Measurements from ENCODE around the gene RNF207.

GRCh38 chr1:6202256-6202655 lies 3.7 kb upstream of the RNF207 start:
- TF ChIP-seq EZH2 (IDR thresholded peaks at IDR 0.05; ENCODE audit: borderline replicate concordance): no peak
- TF ChIP-seq, protein P1, sequence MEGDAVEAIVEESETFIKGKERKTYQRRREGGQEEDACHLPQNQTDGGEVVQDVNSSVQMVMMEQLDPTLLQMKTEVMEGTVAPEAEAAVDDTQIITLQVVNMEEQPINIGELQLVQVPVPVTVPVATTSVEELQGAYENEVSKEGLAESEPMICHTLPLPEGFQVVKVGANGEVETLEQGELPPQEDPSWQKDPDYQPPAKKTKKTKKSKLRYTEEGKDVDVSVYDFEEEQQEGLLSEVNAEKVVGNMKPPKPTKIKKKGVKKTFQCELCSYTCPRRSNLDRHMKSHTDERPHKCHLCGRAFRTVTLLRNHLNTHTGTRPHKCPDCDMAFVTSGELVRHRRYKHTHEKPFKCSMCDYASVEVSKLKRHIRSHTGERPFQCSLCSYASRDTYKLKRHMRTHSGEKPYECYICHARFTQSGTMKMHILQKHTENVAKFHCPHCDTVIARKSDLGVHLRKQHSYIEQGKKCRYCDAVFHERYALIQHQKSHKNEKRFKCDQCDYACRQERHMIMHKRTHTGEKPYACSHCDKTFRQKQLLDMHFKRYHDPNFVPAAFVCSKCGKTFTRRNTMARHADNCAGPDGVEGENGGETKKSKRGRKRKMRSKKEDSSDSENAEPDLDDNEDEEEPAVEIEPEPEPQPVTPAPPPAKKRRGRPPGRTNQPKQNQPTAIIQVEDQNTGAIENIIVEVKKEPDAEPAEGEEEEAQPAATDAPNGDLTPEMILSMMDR (IDR thresholded peaks at IDR 0.05; ENCODE audit: poor library complexity): no peak
- TF ChIP-seq EZH2phosphoT487 (IDR thresholded peaks at IDR 0.05; ENCODE audit: low read depth, severe bottlenecking, unreplicated experiment): no peak
